K562 treated with DMSO at 1 percent for 24 hours (cell line): ENCODE data around the gene PSMB2. TPM values are rescaled to one million over a fixed set of nuclear protein-coding genes. Genes with fewer than 3 reads are reported as not detected.

Experiments
- total RNA-seq: library from RNA; unstranded; fragments of 300-600 nt; gene quantifications from 2 replicates; pipeline ENCODE4 v1.2.3, GENCODE V29; 2022; ENCODE audit warnings: low read depth; ENCODE audit not compliant: insufficient read depth

PSMB2 gene
- 89.7 and 90.1 TPM in 2 replicates for total RNA-seq

DNA sequence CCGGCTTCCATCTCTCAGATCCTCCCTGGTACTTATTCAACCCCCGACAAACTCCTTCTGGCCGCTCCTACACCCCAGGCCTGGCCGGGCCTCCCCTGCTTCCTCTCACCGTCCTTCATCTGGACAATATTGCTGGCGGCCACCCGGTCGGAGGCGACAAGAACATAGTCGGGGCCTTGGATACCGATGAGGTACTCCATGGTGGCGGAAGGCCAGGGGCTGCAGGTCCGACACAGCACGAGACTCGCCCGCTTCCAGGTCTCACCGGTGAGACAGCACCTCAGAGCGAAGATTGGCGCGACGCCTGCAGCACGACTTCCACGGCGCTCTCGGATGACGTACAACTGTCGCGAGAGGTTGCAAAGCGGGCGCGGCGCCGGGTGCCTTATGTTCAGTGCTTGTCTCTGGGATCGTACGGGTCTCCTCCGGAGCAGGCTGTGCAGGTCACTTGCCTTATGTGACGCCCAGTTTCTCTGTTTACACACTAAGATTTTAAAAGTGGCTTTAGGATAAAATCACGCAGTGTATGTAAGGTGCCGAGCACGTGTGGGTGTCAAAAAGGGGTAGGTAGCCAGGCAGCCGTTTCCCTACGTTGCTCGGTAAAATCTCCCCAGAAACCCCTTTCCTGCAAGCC, at the start of gene PSMB2:
Gene PSMB2 (minus strand): TSS at position 294 of the 634 bp plus-strand sequence. CDS start 94 bp downstream, at position 200.

DNA sequence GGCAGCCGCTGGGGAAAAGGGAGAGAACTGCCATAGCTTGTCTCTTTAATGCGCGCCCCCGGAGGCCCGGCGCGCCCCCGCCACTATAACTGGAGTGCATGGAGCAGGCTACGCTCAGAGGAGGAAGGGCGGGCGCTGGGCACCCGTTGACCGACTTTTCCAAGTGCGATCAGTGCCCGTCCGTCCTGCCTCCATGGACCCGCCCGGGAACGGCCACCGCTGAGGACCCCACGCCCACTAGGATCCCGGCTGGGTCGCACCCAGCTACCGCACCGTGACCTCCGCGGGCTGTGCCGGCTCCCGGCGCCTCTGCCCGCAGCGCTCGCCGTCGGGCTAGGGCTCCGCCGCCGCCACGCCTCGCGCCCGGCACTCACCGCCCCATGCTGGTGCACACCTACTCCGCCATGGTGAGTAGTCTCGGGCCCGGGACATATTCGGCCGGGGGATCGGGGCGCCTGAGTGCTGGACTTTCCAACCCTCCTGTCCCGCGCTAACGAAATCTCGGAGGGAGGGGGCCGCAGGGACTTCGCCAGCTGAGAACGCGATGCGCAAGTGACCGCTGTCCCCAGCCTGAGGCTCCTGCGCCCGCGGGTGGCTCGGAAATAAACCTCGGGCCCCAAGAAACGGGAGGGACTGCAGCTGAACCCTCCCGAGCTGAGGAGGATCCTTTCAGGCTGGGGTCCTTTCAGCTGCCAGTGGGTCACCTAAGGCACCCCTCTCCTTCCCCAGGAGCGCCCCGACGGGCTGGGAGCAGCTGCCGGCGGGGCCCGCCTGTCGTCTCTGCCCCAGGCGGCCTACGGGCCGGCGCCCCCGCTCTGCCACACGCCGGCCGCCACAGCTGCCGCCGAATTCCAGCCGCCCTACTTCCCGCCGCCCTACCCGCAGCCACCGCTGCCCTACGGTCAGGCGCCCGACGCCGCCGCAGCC, 67.9 kb downstream of the PSMB2 start, which contains the start of gene TFAP2E:
Gene TFAP2E (plus strand): TSS at position 117 of the 927 bp plus-strand sequence. CDS start 264 bp downstream, at position 381.

GRCh38 chr1:35557611-35558373, 83.5 kb downstream of the PSMB2 start, which contains the start of gene NCDN:
Gene NCDN, plus strand, starts transcription at chr1:35557799. Its CDS starts 392 bp downstream, at chr1:35558191.

GRCh38 chr1:35557118-35557610, 84.2 kb downstream of the PSMB2 start, which contains the start of gene KIAA0319L:
Gene KIAA0319L, minus strand, starts transcription at chr1:35557403. Its CDS starts 2,912 bp downstream, at chr1:35554491.

Other genes starting within 250 kb of the PSMB2 start
- gene KIAA0319L, start 84.1 kb downstream of the PSMB2 start, total RNA-seq, result 58.8 and 62.7 TPM in 2 replicates
- 43.0 and 44.8 TPM in 2 replicates for gene NCDN, start 83.7 kb downstream of the PSMB2 start, total RNA-seq
- 1.2 and 1.9 TPM in 2 replicates for gene TFAP2E, start 68.2 kb downstream of the PSMB2 start, total RNA-seq
- 22.0 and 25.2 TPM in 2 replicates for gene C1orf216, start 77.4 kb upstream of the PSMB2 start, total RNA-seq
- gene CLSPN, start 128.5 kb upstream of the PSMB2 start, total RNA-seq, result 35.8 and 37.9 TPM in 2 replicates
- 8.5 and 17.6 TPM in 2 replicates for gene AGO4, start 166.5 kb upstream of the PSMB2 start, total RNA-seq
- 14.3 and 15.2 TPM in 2 replicates for gene AGO1, start 241.7 kb upstream of the PSMB2 start, total RNA-seq